HepG2 (cell line): ENCODE measurements around the gene TRPV2. TPM values are rescaled to one million over a fixed set of nuclear protein-coding genes. Genes with fewer than 3 reads are reported as not detected.

Experiments
- BCL3 ChIP-seq: sonication (generic); formaldehyde crosslinking; IDR thresholded peaks from 2 replicates; pipeline ENCODE4 v1.5.1; 2020; ENCODE audit warnings: mild to moderate bottlenecking, missing genetic modification reagents, moderate library complexity
- CREB3 ChIP-seq: sonication (generic); formaldehyde crosslinking; IDR thresholded peaks from 2 replicates; pipeline ENCODE4 v1.5.0; 2020; ENCODE audit warnings: missing genetic modification reagents
- ERF ChIP-seq: IDR thresholded peaks from 2 replicates; pipeline ENCODE4 v1.6.1; 2018; ENCODE audit warnings: missing biosample characterization, missing genetic modification reagents
- HOMEZ ChIP-seq: IDR thresholded peaks from 2 replicates; pipeline ENCODE4 v1.6.1; 2016; ENCODE audit warnings: low read depth
- MEIS2 ChIP-seq: sonication (generic); formaldehyde crosslinking; IDR thresholded peaks from 2 replicates; pipeline ENCODE4 v1.9.0; 2021; ENCODE audit warnings: mild to moderate bottlenecking, missing genetic modification reagents
- MYC ChIP-seq: sonication (generic); formaldehyde crosslinking; IDR thresholded peaks from 2 replicates; pipeline ENCODE4 v1.9.0; 2021; ENCODE audit warnings: missing genetic modification reagents, borderline replicate concordance
- PHB2 ChIP-seq: fragments of 450-650 bp; IDR thresholded peaks from 2 replicates; pipeline ENCODE4 v1.6.1; 2018; ENCODE audit not compliant: partially characterized antibody
- PHF5A ChIP-seq: IDR thresholded peaks from one replicate; pipeline ENCODE4 v1.6.1; 2018; ENCODE audit warnings: low read depth, missing genetic modification reagents; ENCODE audit not compliant: unreplicated experiment
- RBFOX2 ChIP-seq: fragments of 200-400 bp; formaldehyde crosslinking; IDR thresholded peaks from 2 replicates; pipeline ENCODE4 v1.6.1; 2017; ENCODE audit warnings: low read depth, mild to moderate bottlenecking, low read length
- RNF219 ChIP-seq: sonication (generic); formaldehyde crosslinking; IDR thresholded peaks from 2 replicates; pipeline ENCODE4 v1.5.0; 2020; ENCODE audit warnings: mild to moderate bottlenecking, missing genetic modification reagents
- RXRA ChIP-seq: sonication (generic); formaldehyde crosslinking; IDR thresholded peaks from 2 replicates; pipeline ENCODE4 v1.5.1; 2020; ENCODE audit warnings: missing genetic modification reagents
- SALL2 ChIP-seq: sonication (generic); formaldehyde crosslinking; IDR thresholded peaks from 2 replicates; pipeline ENCODE4 v1.8.1; 2023; ENCODE audit warnings: mild to moderate bottlenecking, missing genetic modification reagents, inconsistent platforms
- SIX4 ChIP-seq: sonication (generic); formaldehyde crosslinking; IDR thresholded peaks from 2 replicates; pipeline ENCODE4 v1.4.0; 2020; ENCODE audit warnings: missing genetic modification reagents
- SKI ChIP-seq: fragments of 450-650 bp; IDR thresholded peaks from one replicate; pipeline ENCODE4 v1.6.1; 2018; ENCODE audit warnings: mild to moderate bottlenecking; ENCODE audit not compliant: partially characterized antibody
- TAF15 ChIP-seq: fragments of 200-400 bp; formaldehyde crosslinking; IDR thresholded peaks from one replicate; pipeline ENCODE4 v1.6.1; 2018; ENCODE audit warnings: mild to moderate bottlenecking, low read depth, low read length; ENCODE audit not compliant: poor library complexity, severe bottlenecking
- TCF7 ChIP-seq: sonication (generic); IDR thresholded peaks from 2 replicates; pipeline ENCODE4 v1.6.1; 2016; ENCODE audit warnings: antibody characterized with exemption, low read depth
- TOPORS ChIP-seq: sonication (generic); formaldehyde crosslinking; IDR thresholded peaks from 2 replicates; pipeline ENCODE4 v1.8.0; 2023; ENCODE audit warnings: mild to moderate bottlenecking, missing genetic modification reagents
- ZBTB7B ChIP-seq: sonication (generic); formaldehyde crosslinking; IDR thresholded peaks from 2 replicates; pipeline ENCODE4 v1.4.0; 2020; ENCODE audit warnings: missing genetic modification reagents
- ZMYM2 ChIP-seq: sonication (generic); formaldehyde crosslinking; IDR thresholded peaks from 2 replicates; pipeline ENCODE4 v1.8.0; 2022; ENCODE audit warnings: mild to moderate bottlenecking, missing genetic modification reagents
- ZMYM3 ChIP-seq: sonication (generic); formaldehyde crosslinking; IDR thresholded peaks from 2 replicates; pipeline ENCODE4 v1.5.1; 2020; ENCODE audit warnings: mild to moderate bottlenecking, missing genetic modification reagents
- ZNF136 ChIP-seq: sonication (generic); formaldehyde crosslinking; IDR thresholded peaks from 2 replicates; pipeline ENCODE4 v1.8.1; 2022; ENCODE audit warnings: low read depth, mild to moderate bottlenecking, moderate library complexity, missing genetic modification reagents
- ZNF605 ChIP-seq: sonication (generic); formaldehyde crosslinking; IDR thresholded peaks from 2 replicates; pipeline ENCODE4 v1.8.0; 2022; ENCODE audit warnings: mild to moderate bottlenecking, missing genetic modification reagents
- ZNF652 ChIP-seq: IDR thresholded peaks from 2 replicates; pipeline ENCODE4 v1.6.1; 2016; ENCODE audit warnings: low read depth, borderline replicate concordance
- ZNF75D ChIP-seq: sonication (generic); formaldehyde crosslinking; IDR thresholded peaks from 2 replicates; pipeline ENCODE4 v1.8.1; 2023; ENCODE audit warnings: missing genetic modification reagents, mild to moderate bottlenecking, borderline replicate concordance
- ZNF816 ChIP-seq: sonication (generic); formaldehyde crosslinking; IDR thresholded peaks from 2 replicates; pipeline ENCODE4 v1.8.0; 2022; ENCODE audit warnings: missing genetic modification reagents, mild to moderate bottlenecking, borderline replicate concordance
- polyA plus RNA-seq, 8 experiments: library from polyadenylated mRNA; depleted of rRNA in 3 of 8; stranded (reverse) in 7 of 8; unstranded in 1 of 8; fragments of >200 nt; fragmentation: Illumina TruSeq in 4 of 8; extraction: Trizol in 4 of 8; gene quantifications; 2 replicates each; pipeline versions ENCODE4 v1.2.1 to v1.2.3, GENCODE V29; 2011 to 2016; ENCODE audit warnings: low read depth in 4 of 8, missing spikeins in 1 of 8, mixed read lengths in 1 of 8; ENCODE audit not compliant: insufficient read depth in 1 of 8
- total RNA-seq, 5 experiments: library from RNA; depleted of rRNA; stranded (reverse); fragments of >200 nt; fragmentation: Illumina TruSeq; extraction: Trizol; gene quantifications; 2 replicates each; pipeline ENCODE4 v1.2.3, GENCODE V29; 2016; ENCODE audit warnings: low read depth in 1 of 5

TRPV2 gene
- total and polyA plus RNA-seq, 2 of the 13 experiments (the other 11 are each of a cell fraction or from before 2014, with no cell fraction given) = 13.6 to 21.3 TPM

GRCh38 chr17:16428098-16428882, 12.9 kb downstream of the TRPV2 start (continued):
- no peak for TF ChIP-seq TAF15
- peak; percentile 23; the same call in 1 of the 2 replicates for TF ChIP-seq BCL3 (CRISPR knock-in tag)
- no peak for TF ChIP-seq MEIS2
- TF ChIP-seq ZNF652 (CRISPR knock-in tag) = no peak
- no peak for TF ChIP-seq ZNF816 (CRISPR knock-in tag)
- TF ChIP-seq TOPORS (CRISPR knock-in tag) = no peak; the same call in 1 of the 2 replicates
- TF ChIP-seq SALL2 (CRISPR knock-in tag) = no peak
- no peak for TF ChIP-seq PHB2
- TF ChIP-seq ZNF75D (CRISPR knock-in tag) = no peak
- TF ChIP-seq ZMYM3 (CRISPR knock-in tag) = no peak
- TF ChIP-seq SKI = no peak
- no peak for TF ChIP-seq RBFOX2
- TF ChIP-seq CREB3 (CRISPR knock-in tag) = no peak
- peak; percentile 67; the same call in 1 of the 2 replicates for TF ChIP-seq ERF (CRISPR knock-in tag)
- TF ChIP-seq TCF7 = no peak
- TF ChIP-seq RNF219 = no peak
- no peak for TF ChIP-seq SIX4
- no peak for TF ChIP-seq ZBTB7B (CRISPR knock-in tag)
- TF ChIP-seq ZNF605 = 0 out of 2 replicates have a peak, but pooled peaks have one; percentile 54
- TF ChIP-seq PHF5A (CRISPR knock-in tag) = peak; percentile 57
- TF ChIP-seq RXRA (CRISPR knock-in tag) = no peak
- 0 out of 2 replicates have a peak, but pooled peaks have one; percentile 55 for TF ChIP-seq ZMYM2 (CRISPR knock-in tag)
- TF ChIP-seq HOMEZ (CRISPR knock-in tag) = no peak
- TF ChIP-seq ZNF136 (CRISPR knock-in tag) = no peak
- peak; percentile 90 for TF ChIP-seq MYC (CRISPR knock-in tag)
